Mesodermal cell (in vitro differentiated cells): ENCODE data around the gene MACROH2A2.
"Not testable (repeated sequence)": the region's sequence is repeated elsewhere in the genome, so short reads cannot be mapped to it uniquely, and the experiment has no call there.

Source experiments
- H3K27ac ChIP-seq: 2 replicates; pipeline ENCODE4 v1.7.0; 2013; ENCODE audit warnings: mild to moderate bottlenecking, low read depth, low read length, moderate library complexity; ENCODE audit not compliant: severe bottlenecking
- H3K36me3 ChIP-seq: 2 replicates; pipeline ENCODE4 v1.7.1; 2013; ENCODE audit warnings: mild to moderate bottlenecking, low read length, moderate library complexity; ENCODE audit not compliant: control insufficient read depth, insufficient read depth
- H3K4me1 ChIP-seq: one replicate; pipeline ENCODE4 v1.7.1; 2013; ENCODE audit warnings: mild to moderate bottlenecking, low read length; ENCODE audit not compliant: insufficient read depth, control insufficient read depth, poor library complexity, severe bottlenecking
- H3K4me3 ChIP-seq: 2 replicates; pipeline ENCODE4 v1.7.0; 2013; ENCODE audit warnings: low read length, control low read depth, mild to moderate bottlenecking; ENCODE audit not compliant: insufficient read depth, poor library complexity, severe bottlenecking; ENCODE audit errors: extremely low read depth
- H3K9me3 ChIP-seq: 2 replicates; pipeline ENCODE4 v1.7.1; 2013; ENCODE audit warnings: mild to moderate bottlenecking, low read length, moderate library complexity; ENCODE audit not compliant: control insufficient read depth
- WGBS, 2 experiments: methylation state at CpG; one replicate each; pipeline ENCODE4 v1.1.5; 2013; ENCODE audit warnings: missing lambda C conversion rate in 2 of 2; ENCODE audit not compliant: insufficient coverage in 2 of 2; 5-methylcytosine and 5-hydroxymethylcytosine counted together

The MACROH2A2 gene

DNA sequence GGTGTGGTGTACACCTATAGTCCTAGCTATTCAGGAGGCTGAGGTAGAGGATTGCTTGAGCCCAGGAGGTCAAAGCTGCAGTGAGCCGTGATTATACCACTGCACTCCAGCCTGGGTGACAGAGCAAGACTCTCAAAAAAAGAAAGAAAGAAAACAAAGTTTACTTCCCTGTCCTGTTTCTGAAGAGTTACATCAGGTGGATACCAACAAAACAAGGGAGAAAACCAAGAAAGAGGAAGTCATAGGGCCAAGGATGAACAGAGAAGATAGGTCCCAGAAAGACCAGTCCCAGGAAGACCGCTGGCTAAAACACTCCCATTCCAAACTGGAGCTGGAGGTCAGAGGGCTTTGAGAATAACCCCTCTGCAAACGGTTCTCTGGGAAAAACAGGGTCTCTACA lies 13.5 kb downstream of the MACROH2A2 start:
- WGBS, 2 experiments, result 100% methylated on average over 1 of the region's 3 CpGs; no CpG with 5 or more reads in 1 of the 2 experiments
- peaks cover 18% of the 10 kb centered on the region for H3K36me3 ChIP-seq

DNA sequence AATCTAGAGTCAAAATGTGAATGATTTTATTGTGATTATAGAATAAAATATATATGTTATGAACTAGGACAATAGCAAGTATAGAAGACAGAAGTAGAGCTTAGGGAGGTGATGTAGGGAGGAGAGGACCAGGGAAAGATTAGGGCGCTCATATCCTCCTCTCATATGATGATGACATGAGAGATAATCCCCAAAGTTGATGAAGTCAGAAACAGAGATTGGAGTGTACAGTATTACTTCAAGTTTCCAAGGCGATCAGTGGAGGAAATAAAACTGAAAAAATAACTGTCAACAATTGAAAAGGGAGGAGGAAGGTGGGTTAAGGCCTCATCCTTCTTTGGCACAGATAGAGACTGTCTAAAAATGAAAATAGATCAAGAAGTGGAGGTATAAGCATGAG lies 14.9 kb downstream of the MACROH2A2 start:
- 80 to 100% methylated on average over 2 of the region's 2 CpGs for WGBS, 2 experiments
- Histone ChIP-seq H3K9me3 (no peaks in the 10 kb centered on the region), H3K4me3 (no peak overlapping the region), H3K36me3 (peaks cover 18% of the 10 kb centered on the region), H3K4me1 (no peaks in the 10 kb centered on the region), H3K27ac (no peak overlapping the region)

More for the DNA sequence above, 13.5 kb downstream of the MACROH2A2 start:
- Histone ChIP-seq H3K4me3 (no peak overlapping the region), H3K9me3 (no peaks in the 10 kb centered on the region), H3K4me1 (no peaks in the 10 kb centered on the region), H3K27ac (no peak overlapping the region)

DNA sequence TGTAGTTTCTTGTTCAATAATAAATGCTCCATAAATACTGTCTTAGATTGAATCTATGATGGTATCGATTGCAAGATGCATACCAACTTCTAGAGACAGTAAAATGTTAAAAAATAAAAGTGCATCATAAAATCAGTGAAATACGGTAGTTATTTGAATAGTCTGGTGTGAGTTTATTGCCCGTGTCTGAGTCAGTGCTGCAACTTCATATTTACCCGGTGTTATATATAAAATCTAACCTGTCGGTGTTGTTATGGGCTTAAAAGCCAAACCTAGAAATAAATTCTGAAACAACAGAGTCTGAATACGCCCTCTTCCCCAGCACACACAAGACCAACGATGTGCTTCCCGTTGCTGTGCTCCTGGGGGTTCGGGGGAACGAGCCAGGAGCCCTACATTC lies 16.3 kb downstream of the MACROH2A2 start:
- 89 to 91% methylated on average over 3 to 8 of the region's 10 CpGs for WGBS, 2 experiments
- Histone ChIP-seq H3K4me1 (no peaks in the 10 kb centered on the region), H3K4me3 (no peak overlapping the region), H3K27ac (no peak overlapping the region), H3K9me3 (no peaks in the 10 kb centered on the region), H3K36me3 (peaks cover 23% of the 10 kb centered on the region)

DNA sequence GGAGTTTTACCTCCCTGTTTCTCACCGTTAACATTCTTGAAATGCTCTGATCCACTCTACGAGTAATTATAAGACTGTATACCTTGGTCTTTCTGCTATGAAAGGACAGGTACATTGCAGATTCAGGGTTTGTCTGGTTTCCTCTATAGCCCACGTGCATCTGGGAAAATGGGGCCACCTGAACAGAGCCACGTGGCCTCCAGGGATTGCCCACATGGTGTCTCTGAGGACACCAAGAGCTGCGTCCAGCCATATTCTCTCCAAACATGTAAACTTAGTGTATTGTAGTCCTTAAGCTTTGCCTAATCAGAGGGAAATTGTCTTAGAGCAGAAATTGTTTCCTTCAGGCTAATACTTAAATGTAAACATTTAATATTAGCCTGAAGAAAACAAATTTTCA lies 16.7 kb downstream of the MACROH2A2 start:
- 94 to 96% methylated on average over 2 to 3 of the region's 5 CpGs for WGBS, 2 experiments
- Histone ChIP-seq H3K9me3 (no peaks in the 10 kb centered on the region), H3K4me1 (no peaks in the 10 kb centered on the region), H3K4me3 (no peak overlapping the region), H3K27ac (no peak overlapping the region), H3K36me3 (peaks cover 23% of the 10 kb centered on the region)

DNA sequence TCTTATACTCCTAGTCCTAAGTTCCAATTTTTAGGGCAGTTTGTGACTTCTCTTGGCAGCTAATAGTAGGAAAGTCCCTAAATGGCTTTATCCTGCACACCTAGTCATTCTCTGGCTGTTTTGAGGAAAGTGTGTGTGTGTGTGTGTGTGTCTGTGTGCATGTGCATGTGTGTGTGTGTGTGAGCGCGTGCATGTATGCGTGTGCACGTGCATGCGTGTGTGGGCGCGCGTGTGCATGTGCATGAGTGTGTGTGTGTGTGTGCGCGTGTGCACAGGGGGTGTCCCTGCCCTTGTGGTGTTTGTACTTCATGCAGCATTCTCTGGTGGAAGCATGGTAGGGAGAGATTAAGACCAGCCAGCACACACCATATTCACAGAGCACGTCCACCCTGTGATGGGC lies 18.2 kb downstream of the MACROH2A2 start:
- Histone ChIP-seq H3K36me3 (peaks cover 22% of the 10 kb centered on the region), H3K9me3 (no peaks in the 10 kb centered on the region), H3K4me3 (no peak overlapping the region), H3K4me1 (no peaks in the 10 kb centered on the region), H3K27ac (no peak overlapping the region)
- 96 to 100% methylated on average over 1 to 8 of the region's 11 CpGs for WGBS, 2 experiments

DNA sequence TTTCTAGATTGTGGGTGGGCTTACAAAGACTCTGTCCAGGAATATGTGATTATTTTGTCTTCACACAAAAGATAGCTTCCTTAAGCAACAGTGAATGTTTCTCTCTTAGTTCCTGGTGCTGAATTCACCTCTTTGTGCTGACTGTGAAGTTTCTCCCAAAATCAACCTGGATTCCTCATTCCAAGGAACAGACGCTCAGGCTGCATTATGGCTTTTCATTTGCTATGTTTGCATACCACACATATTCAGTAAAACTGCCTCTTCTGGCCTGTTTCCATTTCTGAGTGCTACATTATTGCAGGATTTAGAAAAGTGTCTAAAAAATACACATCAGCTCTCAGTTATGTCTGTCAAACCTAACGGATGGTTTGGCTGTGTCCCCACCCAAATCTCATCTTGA lies 21.5 kb downstream of the MACROH2A2 start:
- no peaks in the 10 kb centered on the region for H3K9me3 ChIP-seq
- no peaks in the 10 kb centered on the region for H3K4me1 ChIP-seq
- no peak overlapping the region for H3K27ac ChIP-seq
- H3K36me3 ChIP-seq, result peaks cover 39% of the 10 kb centered on the region
- H3K4me3 ChIP-seq, result no peak overlapping the region
- WGBS, 2 experiments, result 89 to 92% methylated on average over 1 of the region's 2 CpGs

DNA sequence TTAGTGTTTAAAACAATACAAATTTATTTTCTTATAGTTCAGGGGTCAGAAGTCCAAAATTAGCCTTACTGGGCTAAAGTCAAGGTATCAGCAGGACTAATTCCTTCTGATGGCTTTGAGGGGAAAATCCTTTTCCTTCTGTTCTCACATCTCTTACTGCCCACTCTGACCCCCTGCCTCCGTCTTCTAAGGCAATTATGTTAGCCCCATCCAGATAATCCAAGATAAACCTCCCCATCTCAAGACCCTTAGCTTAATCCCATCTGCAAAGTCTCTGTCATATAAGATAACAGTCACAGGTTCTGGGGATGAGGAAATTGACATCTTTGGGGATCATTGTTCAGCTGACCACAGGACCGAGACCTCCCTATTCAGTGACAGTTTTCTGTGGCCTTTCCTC lies 22.3 kb downstream of the MACROH2A2 start:
- Histone ChIP-seq H3K4me3 (no peak overlapping the region), H3K36me3 (peaks cover 44% of the 10 kb centered on the region), H3K4me1 (no peaks in the 10 kb centered on the region), H3K9me3 (no peaks in the 10 kb centered on the region), H3K27ac (no peak overlapping the region)
- WGBS, 2 experiments, result 89 to 100% methylated on average over 1 to 2 of the region's 2 CpGs

DNA sequence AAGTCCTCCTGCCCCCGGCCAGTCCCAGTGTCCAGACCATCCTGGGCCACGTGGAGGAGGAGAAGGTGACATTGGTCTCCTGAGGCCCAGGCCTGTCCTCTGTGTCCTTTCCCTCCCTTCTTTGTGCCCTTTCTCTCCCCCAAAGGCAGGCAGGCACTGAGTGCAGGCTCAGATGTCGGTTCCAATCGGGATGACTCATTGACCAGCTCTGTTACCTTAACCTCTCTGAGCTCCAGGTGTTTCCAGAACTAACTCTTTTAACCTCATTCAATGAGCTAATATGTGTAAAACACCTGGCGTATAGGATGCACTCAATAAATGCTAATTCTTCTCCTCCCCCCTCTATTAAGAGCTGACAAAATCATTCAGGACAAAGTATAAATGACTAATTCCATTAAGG lies 25.7 kb downstream of the MACROH2A2 start:
- no peak overlapping the region for H3K4me3 ChIP-seq
- 87 to 96% methylated on average over 2 to 4 of the region's 5 CpGs for WGBS, 2 experiments

DNA sequence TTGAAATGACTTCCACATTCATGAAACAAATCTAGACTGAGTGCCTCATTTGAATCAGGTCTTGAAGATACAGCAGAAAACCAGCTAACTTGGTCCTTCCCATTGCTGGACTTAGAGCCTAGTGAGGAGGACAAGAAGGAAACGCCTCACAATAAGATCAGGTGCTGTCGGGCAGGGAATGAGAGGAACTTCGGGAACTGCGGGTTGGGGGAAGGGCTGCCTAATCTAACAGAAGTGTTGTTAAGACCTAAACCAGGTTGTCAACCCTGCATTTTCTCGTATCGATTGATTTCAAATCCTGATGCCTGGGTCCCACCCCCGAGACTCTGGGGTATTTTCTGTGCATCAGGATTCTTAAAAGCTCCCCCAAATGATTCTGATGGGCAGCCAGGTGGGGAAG lies 26.3 kb downstream of the MACROH2A2 start:
- Histone ChIP-seq H3K36me3 (peaks cover 59% of the 10 kb centered on the region), H3K27ac (no peak overlapping the region), H3K4me3 (no peak overlapping the region), H3K9me3 (no peaks in the 10 kb centered on the region), H3K4me1 (no peaks in the 10 kb centered on the region)
- WGBS, 2 experiments, result 92 to 95% methylated on average over 4 to 7 of the region's 7 CpGs

More for the DNA sequence above, 25.7 kb downstream of the MACROH2A2 start:
- Histone ChIP-seq H3K36me3 (peaks cover 59% of the 10 kb centered on the region), H3K27ac (no peak overlapping the region), H3K9me3 (no peaks in the 10 kb centered on the region), H3K4me1 (no peaks in the 10 kb centered on the region)

DNA sequence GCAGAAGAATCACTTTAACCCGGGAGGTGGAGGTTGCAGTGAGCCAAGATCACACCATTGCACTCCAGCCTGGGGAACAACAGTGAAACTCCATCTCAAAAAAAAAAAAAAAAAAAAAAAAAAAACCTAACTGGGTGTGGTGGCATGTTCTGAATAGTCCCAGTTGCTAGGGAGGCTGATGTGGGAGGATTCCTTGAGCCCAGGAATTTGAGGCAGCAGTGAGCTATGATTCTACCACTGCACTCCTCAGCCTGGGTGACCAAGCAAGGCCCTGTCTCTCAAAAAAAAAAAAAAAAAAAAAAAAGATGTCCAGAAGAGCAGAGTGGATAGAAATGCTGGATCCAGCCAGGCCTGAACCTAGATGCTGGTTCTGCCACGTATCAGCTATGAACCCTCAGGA lies 28.1 kb downstream of the MACROH2A2 start:
- peaks cover 50% of the 10 kb centered on the region for H3K36me3 ChIP-seq
- not testable (repeated sequence) for H3K4me1 ChIP-seq, H3K4me3 ChIP-seq, H3K9me3 ChIP-seq, H3K27ac ChIP-seq
- WGBS, 2 experiments, result 100% methylated on average over 1 to 2 of the region's 2 CpGs

DNA sequence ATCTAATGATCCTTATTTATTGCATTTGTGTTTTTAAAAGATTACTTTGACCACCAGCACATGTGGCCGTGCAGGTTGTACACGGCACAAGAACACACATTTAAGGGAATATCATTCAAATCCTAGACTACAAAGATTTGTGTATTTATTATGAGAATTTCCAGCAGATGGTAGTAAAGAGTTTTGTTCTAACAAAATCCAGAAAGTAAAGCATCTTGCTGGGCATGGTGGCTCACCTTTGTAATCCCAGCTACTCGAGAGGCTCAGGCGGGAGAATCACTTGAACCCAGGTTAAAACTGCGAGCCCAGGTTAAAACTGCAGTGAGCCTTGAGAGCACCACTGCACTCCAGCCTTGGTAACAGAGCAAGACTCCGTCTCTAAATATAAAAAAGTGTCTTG lies 31.5 kb downstream of the MACROH2A2 start:
- peaks cover 35% of the 10 kb centered on the region for H3K36me3 ChIP-seq
- no peaks in the 10 kb centered on the region for H3K4me1 ChIP-seq
- WGBS, 2 experiments, result 87 to 98% methylated on average over 4 of the region's 6 CpGs

More for the DNA sequence above, 31.5 kb downstream of the MACROH2A2 start:
- Histone ChIP-seq H3K27ac (no peak overlapping the region), H3K9me3 (no peaks in the 10 kb centered on the region), H3K4me3 (no peak overlapping the region)
